GM21423 (cell line): Measurements from ENCODE around the gene WNK1.
"Not testable (repeated sequence)": the region's sequence is repeated elsewhere in the genome, so short reads cannot be mapped to it uniquely, and the experiment has no call there.

Source experiments
- ATAC-seq: cut with Tn5 transposase; IDR thresholded peaks from one replicate; pipeline ENCODE4 v1.9.1; 2021; ENCODE audit warnings: mild to moderate bottlenecking, moderate library complexity; ENCODE audit not compliant: unreplicated experiment

WNK1 gene

DNA sequence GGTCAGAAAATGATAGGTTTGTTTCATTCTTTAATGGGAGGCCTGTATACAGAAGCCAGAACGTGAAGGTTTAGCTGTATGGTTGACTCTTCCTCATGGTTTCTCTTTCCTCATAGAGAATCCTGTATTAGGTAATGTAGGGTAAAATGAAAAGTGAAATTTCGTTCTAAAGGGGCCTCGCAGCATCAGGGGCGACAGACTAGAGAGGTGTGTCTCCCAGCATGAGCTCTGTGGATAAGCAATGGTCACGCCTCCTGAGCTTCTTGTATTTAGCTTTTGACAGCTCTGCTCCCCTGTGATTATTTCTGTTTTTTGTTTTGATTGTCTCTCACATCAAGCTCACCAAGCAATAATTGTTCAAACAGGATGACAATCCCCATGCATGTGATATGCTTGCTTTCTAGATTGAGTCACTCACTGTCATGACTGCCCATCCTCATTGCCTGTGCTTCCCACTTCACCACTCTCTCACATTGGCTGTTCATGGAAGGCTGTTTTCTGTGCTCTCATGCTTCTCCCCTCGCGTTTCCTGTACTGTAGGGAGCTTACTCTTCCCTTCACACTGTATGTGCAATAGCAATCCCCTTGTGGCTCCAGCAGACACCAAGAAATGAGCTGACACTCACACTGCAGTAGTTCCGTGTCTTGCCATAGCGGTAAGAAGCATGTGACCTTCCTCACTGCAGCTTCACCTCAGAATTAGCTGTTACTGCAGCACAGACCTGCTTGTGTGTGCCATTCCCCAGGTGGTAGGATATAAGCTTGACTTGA is 153.1 kb downstream of the WNK1 start:
- no peak for ATAC-seq

DNA sequence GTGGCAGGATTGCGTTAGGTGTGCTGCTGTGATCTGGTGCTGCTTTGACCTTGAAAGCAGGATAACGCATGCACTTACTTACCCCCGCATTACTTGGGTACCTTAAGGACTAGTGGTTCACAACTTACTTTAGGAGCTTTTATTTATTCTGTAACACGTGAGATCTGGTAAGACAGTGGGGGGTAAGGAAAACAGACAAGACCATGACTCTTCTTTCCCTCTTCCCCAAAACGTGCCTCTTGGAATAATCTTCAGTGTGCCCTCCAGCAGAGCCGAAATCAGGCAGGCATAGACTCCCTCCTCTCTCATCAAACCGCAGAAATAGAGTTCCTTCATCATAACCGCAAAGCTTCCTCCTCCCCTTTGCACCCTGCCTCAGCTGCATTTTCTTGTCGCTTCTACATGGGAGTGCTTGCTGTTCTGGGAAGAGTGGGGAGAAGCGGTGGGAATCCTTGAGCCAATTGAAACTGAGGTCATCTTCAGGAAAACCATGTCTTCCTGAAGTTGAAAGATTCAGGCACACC is 153.7 kb downstream of the WNK1 start:
- no peak for ATAC-seq

GRCh38 chr12:907413-908185 is 155.2 kb downstream of the WNK1 start:
- no peak for ATAC-seq

DNA sequence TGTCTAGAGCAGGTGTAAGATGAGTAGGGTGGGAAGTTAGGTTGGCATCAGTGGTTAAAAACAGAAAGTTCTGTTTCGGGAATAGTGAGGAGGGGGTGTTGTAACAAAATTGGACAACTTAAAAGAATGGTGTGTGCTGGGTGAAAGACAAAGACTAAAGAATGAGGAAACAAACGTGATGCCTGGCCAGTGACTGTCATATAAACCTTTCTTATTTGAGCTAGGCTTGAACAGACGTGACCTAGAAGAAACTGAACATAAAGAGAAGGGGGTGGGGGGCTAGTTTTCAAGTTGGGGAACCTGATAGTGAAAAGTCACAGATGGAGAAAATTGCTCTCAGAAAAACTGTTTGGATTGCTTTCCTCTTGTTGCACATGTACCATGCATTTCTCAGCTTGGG is 157.5 kb downstream of the WNK1 start:
- ATAC-seq, result no peak

- no peak for ATAC-seq
Observed at GRCh38 chr12:910416-910815, 158.0 kb downstream of the WNK1 start.

DNA sequence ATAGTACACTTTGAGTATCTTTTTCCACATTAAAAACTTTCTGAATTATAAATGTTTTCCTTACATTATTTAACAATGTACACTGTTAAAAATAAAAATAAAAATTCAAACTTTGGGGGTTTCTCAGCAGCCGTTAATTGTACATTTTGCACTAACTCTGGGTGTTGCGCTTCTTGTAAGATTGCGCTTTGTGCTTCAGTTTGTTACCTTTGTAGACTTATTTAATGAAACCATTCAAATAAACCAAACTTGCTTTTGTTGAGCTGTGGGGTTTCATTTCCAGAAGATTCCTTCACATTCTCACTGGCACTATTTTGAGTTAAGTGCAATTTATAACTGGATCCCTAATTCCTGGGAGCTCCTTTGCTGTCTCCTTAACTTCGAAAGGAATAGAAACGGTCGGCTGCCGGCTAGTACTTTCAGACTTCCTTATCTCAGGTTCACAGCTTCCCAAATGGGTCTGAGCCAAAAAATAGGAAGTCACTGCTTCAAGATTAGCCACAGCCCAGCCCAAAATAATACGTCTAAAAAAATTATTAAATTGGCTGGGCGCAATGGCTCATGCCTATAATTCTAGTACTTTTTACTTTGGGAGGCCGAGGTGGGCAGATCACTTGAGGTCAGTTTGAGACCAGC is 158.9 kb downstream of the WNK1 start:
- no peak for ATAC-seq

DNA sequence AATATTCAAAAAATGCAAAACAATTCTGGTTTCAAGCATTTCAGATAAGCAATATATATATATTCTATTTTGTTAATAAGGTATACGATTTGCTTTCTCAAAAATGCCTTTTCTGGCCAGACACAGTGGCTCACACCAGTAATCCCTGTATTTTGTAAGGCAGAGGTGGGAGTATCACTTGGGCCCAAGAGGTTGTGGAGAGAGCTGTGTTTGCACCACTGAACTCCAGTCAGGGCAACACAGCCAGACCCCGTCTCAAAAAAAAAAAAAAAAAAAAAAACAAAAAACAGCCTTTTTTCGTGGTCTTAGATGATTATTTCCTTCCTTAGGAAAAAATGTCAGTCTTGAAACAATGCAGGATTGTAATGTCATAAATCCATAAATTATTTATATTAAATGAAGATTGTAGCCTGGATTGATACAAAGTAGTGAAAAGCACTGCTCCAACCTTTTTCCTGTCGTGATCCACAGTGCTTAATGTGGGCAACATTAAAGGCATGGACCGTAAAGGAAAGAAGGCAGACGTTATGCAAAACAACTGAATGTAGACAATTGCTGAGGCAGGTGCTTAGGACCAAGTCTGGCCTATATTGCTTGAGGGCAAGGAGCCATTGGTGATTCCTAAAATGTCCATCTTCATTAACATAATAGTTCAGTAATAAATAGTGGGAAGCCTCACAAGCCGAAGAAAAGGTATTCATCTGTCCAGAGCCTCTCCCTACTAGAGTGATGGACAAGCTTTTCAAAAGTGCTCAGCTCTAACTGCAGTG is 160.3 kb downstream of the WNK1 start:
- no peak for ATAC-seq

DNA sequence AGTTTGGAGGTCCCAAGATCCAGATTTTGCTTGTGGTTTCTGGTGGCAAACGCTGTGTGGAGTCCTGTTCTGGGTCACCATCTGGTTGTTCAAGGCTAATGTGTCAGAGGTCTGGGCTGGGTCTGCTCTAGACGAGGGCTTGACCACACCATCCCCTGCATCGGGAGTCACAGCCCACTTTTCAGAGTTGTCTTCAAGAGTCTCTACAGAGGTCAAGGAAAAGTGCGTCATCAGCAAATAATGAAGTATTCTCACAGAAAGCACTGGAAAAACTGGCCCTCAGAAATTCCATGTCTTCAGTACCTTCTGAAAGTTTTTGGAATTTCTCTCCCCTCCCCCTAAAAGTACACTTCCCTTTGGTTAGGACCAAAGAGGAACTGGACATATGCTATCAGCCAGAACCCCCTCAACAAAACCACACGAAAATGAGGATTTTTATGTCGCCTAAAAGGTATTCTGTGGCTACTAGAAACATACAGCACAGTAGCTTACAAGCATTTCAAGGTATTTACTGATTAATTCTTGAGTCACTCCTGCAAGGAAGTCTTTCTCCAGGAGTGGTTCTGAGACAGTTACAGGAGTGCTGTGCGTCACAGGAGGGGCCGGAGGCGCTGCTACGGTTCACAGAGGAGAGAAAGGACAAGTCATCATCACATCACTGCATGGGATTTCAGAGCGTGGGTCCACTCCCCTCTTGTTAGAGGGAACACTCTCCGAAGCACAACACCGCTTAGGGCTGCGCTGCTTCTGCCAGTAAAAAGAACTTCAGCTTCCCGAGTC is 161.7 kb downstream of the WNK1 start:
- no peak for ATAC-seq

GRCh38 chr12:915090-915489 is 162.7 kb downstream of the WNK1 start:
- ATAC-seq, result no peak

GRCh38 chr12:916240-916639 is 163.9 kb downstream of the WNK1 start:
- ATAC-seq, result no peak

GRCh38 chr12:916712-917445 is 164.5 kb downstream of the WNK1 start:
- ATAC-seq, result no peak

GRCh38 chr12:920676-921075 is 168.3 kb downstream of the WNK1 start:
- no peak for ATAC-seq

DNA sequence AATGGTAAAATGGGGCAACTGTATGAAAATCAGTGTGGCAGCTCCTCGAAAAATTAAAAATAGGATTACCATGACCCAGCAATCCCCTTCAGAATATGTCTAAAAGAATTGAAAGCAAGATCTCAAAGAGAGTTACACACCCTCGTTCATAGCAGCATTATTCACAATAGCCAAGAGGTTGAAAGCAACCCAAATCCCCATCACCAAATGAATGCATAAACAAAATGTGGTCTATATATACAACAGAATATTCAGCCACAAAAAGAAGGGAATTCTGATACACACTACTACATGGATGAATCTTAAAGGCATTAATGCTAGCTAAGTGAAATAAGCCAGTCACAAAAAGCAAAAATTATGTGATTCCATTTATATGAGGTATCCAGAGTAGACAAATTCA is 169.9 kb downstream of the WNK1 start:
- no peak for ATAC-seq

GRCh38 chr12:926641-927040 is 174.3 kb downstream of the WNK1 start:
- no peak for ATAC-seq

DNA sequence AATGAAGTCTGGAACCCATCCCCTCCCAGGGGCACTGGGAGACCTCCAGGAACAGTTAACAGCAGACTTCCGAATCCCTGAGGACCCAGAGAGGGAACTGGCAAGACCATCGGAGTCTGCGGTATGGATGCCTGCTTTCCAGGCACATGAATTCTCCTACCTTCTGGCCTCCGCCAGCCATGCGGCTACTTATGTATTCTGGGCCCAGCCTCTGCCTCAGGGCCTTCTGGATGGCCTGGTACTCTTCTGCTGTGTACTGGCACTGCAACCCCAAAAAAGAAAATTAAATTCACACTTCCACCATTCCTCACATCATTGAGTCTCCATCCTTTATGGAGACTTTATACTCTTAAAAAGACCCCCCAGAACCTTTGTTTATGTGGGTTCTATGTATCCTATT is 178.7 kb downstream of the WNK1 start:
- ATAC-seq, result no peak

GRCh38 chr12:931591-931990 is 179.2 kb downstream of the WNK1 start:
- ATAC-seq, result no peak

- ATAC-seq, result not testable (repeated sequence)
Observed at GRCh38 chr12:935891-936290, 183.5 kb downstream of the WNK1 start.

DNA sequence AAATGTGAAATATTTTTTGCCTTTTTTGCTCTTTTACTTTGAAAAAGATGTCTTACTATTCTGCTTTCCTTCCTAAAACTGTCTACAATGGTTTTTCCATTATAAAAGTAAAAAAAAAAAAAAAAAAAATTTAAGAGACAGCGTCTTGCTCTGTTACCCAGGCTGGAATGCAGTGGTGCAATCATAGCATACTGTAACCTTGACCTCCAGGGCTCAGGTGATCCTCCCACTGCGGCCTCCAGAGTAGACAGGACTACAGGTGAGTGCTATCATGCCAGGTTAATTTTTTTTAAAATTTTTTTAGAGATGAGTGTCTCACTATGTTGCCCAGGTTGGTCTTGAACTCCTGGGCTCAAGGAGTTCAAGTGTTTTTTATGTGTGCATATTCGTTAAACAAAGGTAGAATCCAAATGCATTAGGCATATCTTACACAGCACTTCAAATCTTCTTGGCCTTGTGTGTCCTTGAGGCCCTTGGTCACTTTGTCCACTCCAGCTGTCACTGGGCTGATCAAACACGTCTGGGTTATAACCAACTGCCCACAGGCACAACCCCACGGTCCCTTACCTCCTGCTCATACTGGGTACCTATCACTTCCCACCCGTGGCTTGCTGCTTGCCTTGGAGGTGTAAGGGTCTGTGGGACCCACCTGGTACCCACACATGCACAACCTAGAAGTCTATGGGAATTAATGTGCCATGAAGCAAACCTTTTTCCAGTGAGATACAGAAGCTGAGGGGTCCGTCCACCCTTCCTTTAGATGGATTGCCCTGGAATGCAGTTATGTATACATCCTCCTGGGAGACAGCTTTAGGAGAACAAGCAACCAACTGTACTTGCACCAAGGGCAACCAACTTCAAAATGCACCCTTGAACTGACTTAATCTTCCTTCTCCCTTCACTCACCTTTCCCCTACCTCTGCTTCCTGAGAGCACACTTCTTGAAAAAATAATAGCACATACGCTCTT is 184.3 kb downstream of the WNK1 start:
- no peak for ATAC-seq
